IPS DF 6.9 (cell line): Measurements from ENCODE around the gene ASXL1.
"Not testable (repeated sequence)": the region's sequence is repeated elsewhere in the genome, so short reads cannot be mapped to it uniquely, and the experiment has no call there.

Source experiments
- DNase-seq: peaks from one replicate; pipeline ENCODE4 v3.0.0-alpha.2; 2013; ENCODE audit warnings: low read depth, low spot score
- H3K27ac ChIP-seq: one replicate; pipeline ENCODE4 v1.5.1; 2013; ENCODE audit warnings: low read length, control low read depth
- H3K27me3 ChIP-seq: 2 replicates; pipeline ENCODE4 v1.6.1; 2013; ENCODE audit warnings: mild to moderate bottlenecking, low read length; ENCODE audit not compliant: control insufficient read depth, insufficient read depth
- H3K36me3 ChIP-seq: 2 replicates; pipeline ENCODE4 v1.6.1; 2013; ENCODE audit warnings: low read length; ENCODE audit not compliant: control insufficient read depth, insufficient read depth
- H3K4me1 ChIP-seq: 2 replicates; pipeline ENCODE4 v1.6.1; 2013; ENCODE audit warnings: low read length; ENCODE audit not compliant: control insufficient read depth, insufficient read depth
- H3K4me3 ChIP-seq: 2 replicates; pipeline ENCODE4 v1.5.1; 2013; ENCODE audit warnings: mild to moderate bottlenecking, low read length
- H3K9me3 ChIP-seq: 2 replicates; pipeline ENCODE4 v1.6.1; 2013; ENCODE audit warnings: low read length, inconsistent platforms; ENCODE audit not compliant: control insufficient read depth, insufficient read depth
- WGBS: extraction: QIAGEN DNeasy Blood & Tissue Kit; methylation state at CpG from one replicate; pipeline ENCODE4 v1.1.7; 2013; ENCODE audit warnings: mixed read lengths, missing lambda C conversion rate; ENCODE audit not compliant: insufficient read length, insufficient coverage; 5-methylcytosine and 5-hydroxymethylcytosine counted together

Gene ASXL1

DNA sequence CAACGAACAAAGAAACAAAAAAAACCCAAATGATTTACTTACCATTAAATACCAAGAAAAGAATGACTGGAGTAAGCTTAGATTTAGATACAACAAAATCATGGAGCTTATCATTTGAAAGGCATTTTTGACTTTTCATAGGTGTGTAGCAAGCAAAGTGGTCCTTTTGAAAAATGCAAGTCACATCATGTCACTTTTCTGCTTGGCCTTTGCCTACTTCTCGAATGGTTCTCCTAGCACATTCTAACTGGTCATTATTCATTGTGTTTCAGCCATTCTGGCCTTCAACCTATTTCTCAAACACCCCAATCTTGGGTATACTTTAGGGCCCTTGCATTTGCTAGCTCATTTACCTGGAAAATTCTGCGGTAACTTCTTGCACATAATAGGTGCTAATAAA, 22.6 kb downstream of the ASXL1 start:
- H3K27ac ChIP-seq, result no peak overlapping the region
- no peak for DNase-seq
- H3K4me1 ChIP-seq, result no peaks in the 10 kb centered on the region
- no CpG with 5 or more reads among the region's 3 CpGs for WGBS
- H3K9me3 ChIP-seq, result no peaks in the 10 kb centered on the region
- H3K4me3 ChIP-seq, result no peak overlapping the region
- H3K36me3 ChIP-seq, result no peaks in the 10 kb centered on the region
- no peaks in the 10 kb centered on the region for H3K27me3 ChIP-seq

DNA sequence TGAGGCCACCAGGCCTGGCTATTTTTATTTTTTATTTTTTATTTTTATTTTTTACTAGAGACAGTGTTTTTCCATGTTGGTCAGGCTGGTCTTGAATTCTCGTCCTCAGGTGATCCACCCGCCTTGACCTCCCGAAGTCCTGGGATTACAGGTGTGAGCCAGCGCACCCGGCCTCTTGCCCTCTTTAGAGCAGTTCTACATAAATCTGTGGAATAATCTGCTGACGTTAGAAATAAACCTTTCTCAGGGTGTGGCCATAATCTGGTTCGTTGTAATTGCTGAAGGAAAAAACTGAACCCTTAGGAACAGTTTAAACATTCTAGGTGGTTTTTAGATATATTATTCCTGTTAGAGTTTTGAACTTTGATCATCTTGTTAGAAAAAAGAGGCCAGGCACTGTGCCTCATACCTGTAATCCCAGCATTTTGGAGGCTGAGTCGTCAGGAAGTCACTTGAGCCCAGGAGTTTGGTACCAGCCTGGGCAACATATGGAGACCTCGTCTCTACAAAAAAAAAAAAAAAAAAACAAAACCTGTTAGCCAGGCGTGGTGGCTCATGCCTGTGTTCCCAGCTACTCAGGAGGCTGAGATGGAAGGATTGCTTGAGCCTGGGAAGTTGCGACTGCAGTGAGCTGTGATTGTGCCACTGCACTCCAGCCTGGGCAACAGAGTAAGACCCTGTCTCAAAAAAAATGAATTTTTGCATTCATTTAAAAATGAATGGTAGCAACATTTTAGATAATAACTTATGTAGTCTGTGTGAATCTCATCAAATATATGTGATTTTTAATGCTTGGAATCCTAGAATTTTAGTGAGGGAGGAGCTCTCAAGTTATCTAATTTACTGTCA, 24.2 kb downstream of the ASXL1 start:
- no peak overlapping the region for H3K27ac ChIP-seq
- no CpG with 5 or more reads among the region's 11 CpGs for WGBS
- H3K4me3 ChIP-seq, result no peak overlapping the region
- H3K4me1 ChIP-seq, result no peaks in the 10 kb centered on the region
- no peak for DNase-seq
- H3K27me3 ChIP-seq, result no peaks in the 10 kb centered on the region
- no peaks in the 10 kb centered on the region for H3K36me3 ChIP-seq
- no peaks in the 10 kb centered on the region for H3K9me3 ChIP-seq

DNA sequence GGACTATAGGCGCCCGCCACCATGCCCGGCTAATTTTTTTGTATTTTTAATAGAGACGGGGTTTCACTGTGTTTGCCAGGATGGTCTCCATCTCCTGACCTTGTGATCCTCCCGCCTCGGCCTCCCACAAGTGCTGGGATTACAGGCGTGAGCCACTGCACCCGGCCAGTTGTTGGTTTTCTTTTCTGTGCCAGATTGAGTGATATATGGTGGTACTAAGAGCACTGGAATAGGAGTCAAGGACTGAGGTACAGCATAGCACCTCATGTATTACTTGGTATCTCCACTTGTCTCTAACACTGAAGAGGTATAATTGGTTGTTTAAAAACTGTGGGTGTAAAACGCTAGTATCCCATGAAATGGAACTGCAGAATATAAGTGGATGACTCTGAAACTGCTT, 25.3 kb downstream of the ASXL1 start:
- H3K4me3 ChIP-seq, H3K36me3 ChIP-seq, DNase-seq, H3K9me3 ChIP-seq, H3K27ac ChIP-seq, H3K27me3 ChIP-seq, H3K4me1 ChIP-seq: not testable (repeated sequence)
- WGBS, result no CpG with 5 or more reads among the region's 9 CpGs

DNA sequence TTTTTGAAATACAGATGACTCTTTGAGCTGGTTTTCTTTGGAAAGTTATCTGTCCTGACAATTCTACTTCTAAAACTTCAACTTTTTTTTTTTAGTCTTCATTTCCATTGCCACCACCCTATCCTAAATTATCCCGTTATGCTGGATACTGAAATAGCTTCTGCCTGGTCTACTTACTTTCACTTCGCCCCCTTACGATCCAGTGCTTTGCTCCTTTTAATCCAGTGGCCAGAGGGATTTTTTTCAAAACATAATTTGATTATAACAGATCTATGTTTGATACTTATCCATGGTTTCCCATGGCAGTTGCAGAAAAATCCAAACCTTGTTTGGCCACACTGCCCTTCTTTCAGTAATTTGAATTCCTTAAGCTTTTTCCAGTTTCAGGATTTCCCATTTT, 27.4 kb downstream of the ASXL1 start:
- H3K9me3 ChIP-seq, result no peaks in the 10 kb centered on the region
- H3K27me3 ChIP-seq, result no peaks in the 10 kb centered on the region
- no CpG with 5 or more reads among the region's 3 CpGs for WGBS
- no peak overlapping the region for H3K27ac ChIP-seq
- no peak overlapping the region for H3K4me3 ChIP-seq
- H3K4me1 ChIP-seq, result no peaks in the 10 kb centered on the region
- no peak for DNase-seq
- H3K36me3 ChIP-seq, result no peaks in the 10 kb centered on the region

DNA sequence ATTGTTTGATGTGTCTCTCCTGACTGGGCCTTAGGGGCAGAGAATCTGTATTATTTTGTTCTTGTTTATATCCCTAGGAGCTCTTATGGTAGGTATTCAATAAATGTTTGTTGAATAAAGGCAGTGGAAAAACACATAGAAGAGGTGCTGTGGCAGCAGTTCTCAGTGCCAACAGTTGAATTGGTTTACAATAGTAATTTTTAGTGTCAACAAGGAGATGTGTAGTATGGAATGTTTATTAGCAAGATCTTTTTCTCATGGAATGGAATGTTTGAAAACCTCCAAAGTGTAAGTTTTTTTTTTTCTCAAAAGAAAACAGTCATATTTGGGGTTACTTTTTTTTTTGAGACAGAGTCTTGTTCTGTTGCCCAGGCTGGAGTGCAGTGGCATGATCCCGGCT, 28.0 kb downstream of the ASXL1 start:
- no peak overlapping the region for H3K27ac ChIP-seq
- DNase-seq, result no peak
- H3K9me3 ChIP-seq, result no peaks in the 10 kb centered on the region
- H3K4me1 ChIP-seq, result no peaks in the 10 kb centered on the region
- no peaks in the 10 kb centered on the region for H3K27me3 ChIP-seq
- no peak overlapping the region for H3K4me3 ChIP-seq
- H3K36me3 ChIP-seq, result no peaks in the 10 kb centered on the region
- no CpG with 5 or more reads among the region's 1 CpG for WGBS

DNA sequence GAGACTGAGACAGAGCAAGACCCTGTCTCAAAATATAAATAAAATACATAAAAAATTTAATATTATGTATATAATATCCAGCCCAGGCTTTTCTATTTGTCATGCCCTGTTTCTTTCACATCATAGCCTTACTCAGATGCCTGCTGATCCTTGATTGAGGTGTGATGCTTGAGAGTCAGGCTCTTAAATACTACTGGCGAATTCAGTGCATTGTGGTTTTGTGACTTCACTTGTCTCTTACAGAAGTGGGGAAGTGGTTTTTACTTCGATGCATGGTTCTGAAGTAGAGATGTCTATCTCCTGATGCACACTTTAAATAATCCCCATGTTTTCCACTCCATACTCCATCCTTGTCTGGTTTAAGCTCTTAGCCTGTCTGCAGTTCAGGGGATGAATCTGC, 29.1 kb downstream of the ASXL1 start:
- Histone ChIP-seq H3K27me3 (no peaks in the 10 kb centered on the region), H3K4me3 (no peak overlapping the region), H3K36me3 (no peaks in the 10 kb centered on the region), H3K4me1 (no peaks in the 10 kb centered on the region), H3K9me3 (no peaks in the 10 kb centered on the region), H3K27ac (no peak overlapping the region)
- no peak for DNase-seq
- WGBS, result no CpG with 5 or more reads among the region's 2 CpGs

DNA sequence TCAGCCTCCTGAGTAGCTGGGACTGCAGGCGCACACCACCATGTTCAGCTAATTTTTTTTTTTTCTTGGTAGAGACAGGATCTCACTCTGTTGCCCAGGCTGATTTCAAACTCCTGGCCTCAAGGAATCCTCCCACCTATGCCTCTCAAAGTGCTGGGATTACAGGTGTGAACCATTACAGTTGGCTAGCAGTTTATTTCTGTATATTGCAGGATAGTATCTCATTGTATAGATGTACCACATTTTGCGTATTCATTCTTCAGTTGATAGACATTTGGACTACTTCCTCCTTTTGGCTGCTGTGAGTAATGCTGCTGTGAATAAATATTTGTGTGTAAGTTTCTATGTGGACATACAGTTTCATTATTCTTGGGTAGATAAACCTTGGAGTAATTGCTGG, 32.9 kb downstream of the ASXL1 start:
- WGBS, result no CpG with 5 or more reads among the region's 2 CpGs
- H3K4me1 ChIP-seq, result no peaks in the 10 kb centered on the region
- H3K27ac ChIP-seq, result no peak overlapping the region
- H3K9me3 ChIP-seq, result no peaks in the 10 kb centered on the region
- H3K4me3 ChIP-seq, result no peak overlapping the region
- no peak for DNase-seq
- no peaks in the 10 kb centered on the region for H3K27me3 ChIP-seq
- no peaks in the 10 kb centered on the region for H3K36me3 ChIP-seq

DNA sequence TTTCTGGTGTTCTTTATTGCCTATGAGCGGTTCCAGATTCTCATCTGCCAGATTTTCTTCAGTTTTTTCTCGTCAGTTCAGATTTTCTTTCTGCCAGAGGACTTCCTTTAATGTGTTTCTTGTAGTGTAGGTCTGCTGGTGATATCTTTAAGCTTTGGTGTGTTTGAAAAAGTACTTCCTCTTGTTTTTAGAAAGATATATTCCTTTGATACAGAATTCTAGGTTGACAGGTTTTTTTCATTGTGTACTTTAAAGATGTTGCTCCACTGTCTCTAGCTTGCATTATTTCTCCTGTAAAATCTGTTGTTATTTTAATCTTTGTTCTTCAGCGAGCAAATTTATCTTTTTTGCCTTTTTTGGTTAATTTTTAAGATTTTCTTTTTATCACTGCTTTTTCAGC, 36.9 kb downstream of the ASXL1 start:
- H3K9me3 ChIP-seq, result no peaks in the 10 kb centered on the region
- H3K36me3 ChIP-seq, result no peaks in the 10 kb centered on the region
- DNase-seq, result no peak
- H3K27ac ChIP-seq, result no peak overlapping the region
- H3K4me1 ChIP-seq, result no peaks in the 10 kb centered on the region
- no CpG with 5 or more reads among the region's 3 CpGs for WGBS
- no peak overlapping the region for H3K4me3 ChIP-seq
- H3K27me3 ChIP-seq, result no peaks in the 10 kb centered on the region

DNA sequence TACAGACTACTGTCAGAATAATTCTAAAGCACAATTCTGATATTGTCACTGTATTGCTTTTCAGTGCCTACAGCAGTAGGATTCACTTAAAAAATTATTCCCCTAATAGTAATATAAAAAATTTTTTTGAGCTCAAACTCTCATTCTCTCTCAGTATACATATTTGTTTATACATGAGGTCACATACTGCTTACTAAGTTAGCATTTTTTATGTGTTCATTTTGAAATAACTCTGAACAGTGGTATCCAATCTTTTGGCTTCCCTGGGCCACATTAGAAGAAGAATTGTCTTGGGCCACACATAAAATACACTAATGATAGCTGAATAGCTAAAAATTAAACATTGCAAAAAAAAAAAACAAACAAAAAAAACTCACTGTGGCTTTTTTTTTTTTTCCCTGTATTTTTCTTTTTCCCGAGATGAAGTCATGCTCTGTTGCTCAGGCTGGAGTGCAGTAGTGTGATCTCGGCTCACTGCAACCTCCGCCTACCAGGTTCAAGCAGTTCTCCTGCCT, 38.6 kb downstream of the ASXL1 start:
- Histone ChIP-seq H3K9me3 (no peaks in the 10 kb centered on the region), H3K27ac (no peak overlapping the region), H3K4me1 (no peaks in the 10 kb centered on the region), H3K27me3 (no peaks in the 10 kb centered on the region), H3K36me3 (no peaks in the 10 kb centered on the region), H3K4me3 (no peak overlapping the region)
- no peak for DNase-seq
- no CpG with 5 or more reads among the region's 3 CpGs for WGBS

DNA sequence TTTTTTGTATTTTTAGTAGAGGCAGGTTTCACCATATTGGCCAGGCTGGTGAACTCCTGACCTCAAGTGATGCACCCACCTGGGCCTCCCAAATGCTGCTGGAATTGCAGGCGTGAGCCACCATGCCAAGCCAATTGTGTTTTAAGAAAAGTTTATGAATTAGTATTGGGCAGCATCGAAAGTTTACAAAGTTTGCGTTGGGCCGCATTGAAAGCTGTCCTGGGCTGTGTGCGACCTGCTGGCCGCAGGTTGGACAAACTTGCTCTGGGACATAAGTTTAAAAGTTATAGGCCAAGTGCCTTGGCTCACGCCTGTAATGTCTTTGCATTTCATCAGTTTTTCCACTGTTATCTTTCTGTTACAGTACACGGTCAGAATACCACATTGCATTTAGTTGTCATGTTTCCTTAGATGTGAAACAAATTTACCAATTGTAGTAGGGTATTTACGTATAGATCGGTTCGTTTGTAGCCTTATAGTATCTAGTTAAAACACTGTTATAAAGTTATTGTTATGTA, 39.5 kb downstream of the ASXL1 start:
- H3K27me3 ChIP-seq, result no peaks in the 10 kb centered on the region
- no peaks in the 10 kb centered on the region for H3K9me3 ChIP-seq
- 100% methylated on average over 3 of the region's 11 CpGs for whole genome bisulfite sequencing
- no peak for DNase-seq
- no peaks in the 10 kb centered on the region for H3K4me1 ChIP-seq
- H3K36me3 ChIP-seq, result no peaks in the 10 kb centered on the region
- H3K4me3 ChIP-seq, result no peak overlapping the region
- H3K27ac ChIP-seq, result no peak overlapping the region

DNA sequence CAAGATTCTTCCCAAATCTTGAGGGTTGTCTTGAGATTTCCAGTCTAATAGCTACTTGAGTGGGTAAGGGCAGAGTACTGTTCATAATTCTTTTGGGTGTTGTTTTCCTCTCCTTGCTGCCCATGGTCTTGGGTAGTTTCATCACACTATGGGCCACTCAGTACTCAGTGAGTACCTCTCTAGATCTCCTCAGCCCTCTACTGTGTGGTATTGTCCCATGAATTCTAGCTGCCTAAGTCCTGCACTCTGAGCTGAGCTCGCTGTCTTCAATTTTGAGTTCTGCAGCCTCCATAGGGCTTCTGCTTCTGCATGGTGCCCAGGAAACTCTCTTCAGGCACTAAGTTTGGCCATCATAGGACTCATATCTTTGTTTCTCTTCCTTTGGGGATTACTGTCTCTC, 42.3 kb downstream of the ASXL1 start:
- Histone ChIP-seq H3K9me3 (no peaks in the 10 kb centered on the region), H3K27me3 (no peaks in the 10 kb centered on the region), H3K27ac (no peak overlapping the region), H3K4me3 (no peak overlapping the region), H3K4me1 (no peaks in the 10 kb centered on the region), H3K36me3 (no peaks in the 10 kb centered on the region)
- WGBS, result no CpG with 5 or more reads among the region's 1 CpG
- DNase-seq, result no peak
